Measurements from ENCODE around the gene SMARCD1.

Gene SMARCD1

GRCh38 chr12:50103767-50104321 is 18.7 kb downstream of the SMARCD1 start, which contains the start of gene GPD1:
GPD1 (plus strand) TSS chr12:50104008; CDS start chr12:50104051, 43 bp downstream.
- no peak for TF ChIP-seq JUND (IDR thresholded peaks at IDR 0.05; ENCODE audit: low read depth)
- in situ Hi-C loops (cut with HindIII; ENCODE audit: low pct_unique_long_range_greater_than_20kb, low sequenced_read_pairs) = no loop called here
- peak; percentile 78 to 81 for DNase-seq (ENCODE audit: low read depth in 1 of 2, low spot score in 1 of 2)

GRCh38 chr12:50104417-50105366 is 19.6 kb downstream of the SMARCD1 start:
- in situ Hi-C loops (cut with HindIII; ENCODE audit: low pct_unique_long_range_greater_than_20kb, low sequenced_read_pairs) = no loop called here
- TF ChIP-seq JUND (IDR thresholded peaks at IDR 0.05; ENCODE audit: low read depth) = no peak
- no peak for DNase-seq (ENCODE audit: low read depth in 1 of 2, low spot score in 1 of 2)

- in situ Hi-C loops (cut with HindIII; ENCODE audit: low pct_unique_long_range_greater_than_20kb, low sequenced_read_pairs) = no loop called here
- no peak for DNase-seq (ENCODE audit: low read depth in 1 of 2, low spot score in 1 of 2)
- no peak for TF ChIP-seq JUND (IDR thresholded peaks at IDR 0.05; ENCODE audit: low read depth)
Measured at GRCh38 chr12:50105913-50106450, 20.8 kb downstream of the SMARCD1 start.

- DNase-seq (ENCODE audit: low read depth in 1 of 2, low spot score in 1 of 2) = no peak
- in situ Hi-C loops (cut with HindIII; ENCODE audit: low pct_unique_long_range_greater_than_20kb, low sequenced_read_pairs) = no loop called here
- TF ChIP-seq JUND (IDR thresholded peaks at IDR 0.05; ENCODE audit: low read depth) = no peak
Measured at GRCh38 chr12:50106907-50107306, 21.8 kb downstream of the SMARCD1 start.

DNA sequence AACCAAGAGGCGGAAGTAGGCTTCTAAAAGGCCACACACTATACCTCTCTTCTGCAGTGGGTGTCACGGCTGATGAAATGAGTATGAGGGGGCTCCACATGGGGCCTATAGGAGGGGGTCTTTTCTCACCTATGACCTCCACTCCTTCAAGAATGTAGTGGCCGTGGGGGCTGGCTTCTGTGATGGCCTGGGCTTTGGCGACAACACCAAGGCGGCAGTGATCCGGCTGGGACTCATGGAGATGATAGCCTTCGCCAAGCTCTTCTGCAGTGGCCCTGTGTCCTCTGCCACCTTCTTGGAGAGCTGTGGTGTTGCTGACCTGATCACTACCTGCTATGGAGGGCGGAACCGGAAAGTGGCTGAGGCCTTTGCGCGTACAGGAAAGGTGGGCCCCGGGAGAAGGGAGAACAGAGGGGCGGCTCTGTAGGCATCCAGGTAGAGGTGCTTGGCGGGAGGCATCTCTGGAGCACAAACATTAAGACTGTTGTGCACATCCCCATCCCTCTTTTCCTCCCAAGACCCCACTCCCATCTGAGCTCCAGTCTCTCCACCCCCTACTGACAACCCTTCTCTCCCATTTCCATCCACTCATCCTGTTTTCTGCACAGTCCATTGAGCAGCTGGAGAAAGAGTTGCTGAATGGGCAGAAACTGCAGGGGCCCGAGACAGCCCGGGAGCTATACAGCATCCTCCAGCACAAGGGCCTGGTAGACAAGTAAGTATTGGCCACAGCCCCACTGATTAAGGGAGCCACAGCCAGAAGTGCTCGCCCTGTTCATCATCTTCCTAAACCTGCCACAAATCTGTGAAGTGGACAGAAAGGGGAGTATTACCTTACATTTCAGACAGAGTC is 22.5 kb downstream of the SMARCD1 start:
- TF ChIP-seq JUND (IDR thresholded peaks at IDR 0.05; ENCODE audit: low read depth) = no peak
- DNase-seq (ENCODE audit: low read depth in 1 of 2, low spot score in 1 of 2) = no peak
- in situ Hi-C loops (cut with HindIII; ENCODE audit: low pct_unique_long_range_greater_than_20kb, low sequenced_read_pairs) = no loop called here

DNA sequence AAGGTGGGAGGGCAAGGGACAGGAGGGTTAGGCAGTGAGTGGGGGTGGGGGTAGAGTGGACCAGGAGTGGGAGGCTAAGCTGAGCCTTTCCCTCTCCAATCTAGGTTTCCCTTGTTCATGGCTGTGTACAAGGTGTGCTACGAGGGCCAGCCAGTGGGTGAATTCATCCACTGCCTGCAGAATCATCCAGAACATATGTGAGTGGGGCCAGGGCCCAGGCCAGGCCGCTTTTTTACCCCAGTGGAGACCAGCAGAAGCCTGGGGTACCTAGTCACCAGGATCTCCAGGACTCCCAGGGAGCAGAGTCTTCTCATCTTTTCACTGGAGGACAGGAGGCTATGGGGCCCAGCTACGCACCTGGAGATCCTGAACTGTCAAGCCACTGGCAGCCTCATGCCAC is 24.2 kb downstream of the SMARCD1 start:
- TF ChIP-seq JUND (IDR thresholded peaks at IDR 0.05; ENCODE audit: low read depth) = no peak
- in situ Hi-C loops (cut with HindIII; ENCODE audit: low pct_unique_long_range_greater_than_20kb, low sequenced_read_pairs) = no loop called here
- DNase-seq (ENCODE audit: low read depth in 1 of 2, low spot score in 1 of 2) = no peak

GRCh38 chr12:50110127-50110761 is 25.1 kb downstream of the SMARCD1 start:
- peak; percentile 16 to 76 for DNase-seq (ENCODE audit: low read depth in 1 of 2, low spot score in 1 of 2)
- no peak for TF ChIP-seq JUND (IDR thresholded peaks at IDR 0.05; ENCODE audit: low read depth)
- in situ Hi-C loops (cut with HindIII; ENCODE audit: low pct_unique_long_range_greater_than_20kb, low sequenced_read_pairs) = no loop called here

DNA sequence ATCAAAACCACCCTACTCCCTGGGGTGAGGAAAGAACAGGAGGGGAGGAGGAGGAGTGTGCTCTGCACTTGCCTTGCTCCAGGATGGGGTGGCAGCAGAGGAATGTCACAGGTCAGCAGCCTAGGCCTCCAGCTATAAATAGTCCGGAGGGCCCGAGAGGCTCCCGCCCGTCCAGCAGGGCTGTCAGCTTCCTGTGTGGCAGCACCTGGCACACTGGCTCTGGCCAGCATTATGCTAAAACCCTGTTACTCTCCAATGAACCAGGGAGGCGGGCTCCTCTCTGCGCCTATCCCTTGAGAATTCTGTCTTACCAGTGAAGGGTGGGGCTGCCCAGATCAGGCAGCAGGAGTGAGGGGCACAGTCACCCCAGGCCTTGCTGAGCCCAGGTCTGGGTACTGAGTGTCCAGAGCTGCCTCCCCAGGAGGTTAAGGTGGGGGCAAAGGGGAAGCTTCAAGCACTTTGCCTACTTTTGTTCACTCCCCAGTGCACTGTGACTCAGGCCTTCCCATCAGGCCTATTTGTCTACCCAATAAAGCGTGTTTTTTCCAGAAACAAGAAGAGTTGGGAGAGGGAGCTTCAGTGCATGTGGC is 25.7 kb downstream of the SMARCD1 start:
- in situ Hi-C loops (cut with HindIII; ENCODE audit: low pct_unique_long_range_greater_than_20kb, low sequenced_read_pairs) = no loop called here
- TF ChIP-seq JUND (IDR thresholded peaks at IDR 0.05; ENCODE audit: low read depth) = no peak
- DNase-seq (ENCODE audit: low read depth in 1 of 2, low spot score in 1 of 2) = peak; percentile 73 to 97

DNA sequence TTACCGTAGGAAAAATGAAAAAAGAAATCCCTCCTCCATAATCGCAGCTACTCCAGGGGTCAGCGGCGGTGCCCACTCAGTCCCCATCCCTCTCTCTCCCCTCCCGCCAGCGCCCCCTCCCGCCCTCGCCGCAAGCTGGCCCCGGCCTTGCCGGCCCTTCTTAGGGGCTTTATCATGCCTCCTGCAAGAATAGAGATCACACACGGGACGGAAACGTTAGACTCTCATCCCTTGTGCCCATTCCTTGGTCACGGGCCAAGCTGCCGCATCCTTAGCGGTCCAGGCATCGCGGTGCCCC is 26.2 kb downstream of the SMARCD1 start:
- in situ Hi-C loops (cut with HindIII; ENCODE audit: low pct_unique_long_range_greater_than_20kb, low sequenced_read_pairs) = no loop called here
- TF ChIP-seq JUND (IDR thresholded peaks at IDR 0.05; ENCODE audit: low read depth) = no peak
- DNase-seq (ENCODE audit: low read depth in 1 of 2, low spot score in 1 of 2) = no peak

DNA sequence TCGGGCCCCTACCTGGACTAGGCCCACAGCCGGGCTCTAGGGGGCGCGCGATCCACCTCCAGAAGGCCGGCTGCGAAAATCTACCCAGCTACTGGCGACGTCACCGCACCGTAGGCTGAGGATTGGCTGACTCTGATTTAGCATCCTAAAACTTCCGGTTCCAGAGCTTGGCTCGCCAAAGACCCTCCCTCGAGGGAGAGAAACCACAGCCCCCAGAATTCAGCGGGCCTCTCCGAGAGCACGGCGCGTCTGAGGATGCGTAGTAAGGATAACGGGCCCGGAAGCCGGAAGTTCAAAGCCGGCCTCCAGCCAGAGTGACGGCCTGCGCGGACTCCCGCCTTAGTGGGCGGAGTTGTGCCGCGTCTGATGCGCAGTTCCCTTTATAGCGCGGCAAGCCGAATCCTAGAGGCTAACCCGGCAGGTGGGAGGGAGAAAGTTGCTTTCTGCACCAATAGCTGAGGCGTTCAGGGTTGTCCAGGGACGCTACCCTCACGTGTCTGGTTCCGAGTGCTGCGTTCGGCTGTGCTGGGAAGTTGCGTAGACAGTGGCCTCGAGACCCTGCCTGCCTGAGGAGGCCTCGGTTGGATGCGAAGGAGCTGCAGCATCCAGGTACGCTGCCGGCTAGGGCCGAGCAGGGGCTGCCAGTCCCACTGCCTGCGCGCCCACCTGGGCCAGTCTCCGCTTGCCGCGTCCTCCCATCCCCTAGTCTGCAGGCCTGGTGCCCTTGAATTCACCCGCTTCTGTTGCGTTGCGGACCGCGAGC is 26.7 kb downstream of the SMARCD1 start, which contains the start of gene COX14:
Gene COX14 (plus strand): TSS at position 544 of the 763 bp plus-strand sequence. CDS start 7,808 bp downstream, outside the sequence.
- peak; percentile 97 to 100 for DNase-seq (ENCODE audit: low read depth in 1 of 2, low spot score in 1 of 2)
- in situ Hi-C loops (cut with HindIII; ENCODE audit: low pct_unique_long_range_greater_than_20kb, low sequenced_read_pairs) = no loop called here
- no peak for TF ChIP-seq JUND (IDR thresholded peaks at IDR 0.05; ENCODE audit: low read depth)
